Spleen (tissue), 7 donors: ENCODE data around the gene SYNJ2.

ENCODE experiments used
- CTCF ChIP-seq, 11 experiments: fragments of 200-600 bp in 7 of 11; fragments of 450-650 bp in 4 of 11; sonication (generic) in 4 of 11; IDR thresholded peaks in 8 of 11; conservative IDR thresholded peaks in 3 of 11; 1 replicate in 7 of 11; 2 replicates in 4 of 11; pipeline versions ENCODE4 v1.4.0 to v1.8.0; 2016 to 2021; ENCODE audit warnings: antibody characterized with exemption in 11 of 11, inconsistent platforms in 4 of 11, mild to moderate bottlenecking in 1 of 11
- POLR2A ChIP-seq, 3 donors: fragments of 450-650 bp; IDR thresholded peaks; one replicate each; pipeline ENCODE4 v1.5.1; 2017; ENCODE audit warnings: antibody characterized with exemption in 3 of 3, mild to moderate bottlenecking in 1 of 3
- POLR2AphosphoS5 ChIP-seq, 3 donors: sonication (generic); formaldehyde crosslinking; IDR thresholded peaks; one replicate each; pipeline ENCODE4 v1.5.1; 2017; ENCODE audit warnings: antibody characterized with exemption in 3 of 3
- donor health status: DM: no; HTN: no; CAD: no; lungs with moderate emphysema.
- donor health status: DM: no; HTN: no; CAD: no.
- donor health status: DM: no; HTN: no; CAD: no.

GRCh38 chr6:158092806-158093205, 111.1 kb downstream of the SYNJ2 start:
- TF ChIP-seq CTCF (IDR thresholded peaks at IDR 0.05 in 8 of 11, conservative IDR thresholded peaks at IDR 0.05 in 3 of 11) (no peak), POLR2A (IDR thresholded peaks at IDR 0.05) (no peak), POLR2AphosphoS5 (IDR thresholded peaks at IDR 0.05) (no peak)
